HL-60/S4 treated with phorbol 12-myristate 13-acetate at 8.2 ng/mL for 4 days and 3 days (cell line): ENCODE measurements around the gene ZNF613.
"Not testable (repeated sequence)": the region's sequence is repeated elsewhere in the genome, so short reads cannot be mapped to it uniquely, and the experiment has no call there.

Source experiments
- in situ Hi-C: fragments of 300-500 bp; cut with MboI; formaldehyde crosslinking; loops from 2 replicates; pipeline ENCODE4 v1.15.0; 2022; ENCODE audit warnings: low sequenced_read_pairs

The ZNF613 gene

DNA sequence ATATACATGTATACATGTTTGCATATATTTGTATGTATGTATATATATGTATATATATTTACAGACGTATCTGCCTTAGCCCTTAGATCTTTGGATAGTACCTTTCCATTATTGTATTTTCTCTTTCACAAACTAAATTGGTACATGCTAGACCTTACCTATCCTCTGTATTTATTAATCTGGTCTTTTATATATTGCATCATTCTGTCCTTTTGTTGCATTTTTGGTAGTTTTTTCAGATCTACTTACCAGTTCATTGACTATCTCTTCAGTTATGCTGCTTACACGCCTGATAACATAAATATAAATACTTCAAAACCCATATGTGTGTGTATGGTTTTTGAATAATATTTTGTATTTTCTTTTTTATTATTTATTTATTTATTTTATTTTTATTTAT, 11.7 kb downstream of the ZNF613 start:
- in situ Hi-C loops = no loop called here

DNA sequence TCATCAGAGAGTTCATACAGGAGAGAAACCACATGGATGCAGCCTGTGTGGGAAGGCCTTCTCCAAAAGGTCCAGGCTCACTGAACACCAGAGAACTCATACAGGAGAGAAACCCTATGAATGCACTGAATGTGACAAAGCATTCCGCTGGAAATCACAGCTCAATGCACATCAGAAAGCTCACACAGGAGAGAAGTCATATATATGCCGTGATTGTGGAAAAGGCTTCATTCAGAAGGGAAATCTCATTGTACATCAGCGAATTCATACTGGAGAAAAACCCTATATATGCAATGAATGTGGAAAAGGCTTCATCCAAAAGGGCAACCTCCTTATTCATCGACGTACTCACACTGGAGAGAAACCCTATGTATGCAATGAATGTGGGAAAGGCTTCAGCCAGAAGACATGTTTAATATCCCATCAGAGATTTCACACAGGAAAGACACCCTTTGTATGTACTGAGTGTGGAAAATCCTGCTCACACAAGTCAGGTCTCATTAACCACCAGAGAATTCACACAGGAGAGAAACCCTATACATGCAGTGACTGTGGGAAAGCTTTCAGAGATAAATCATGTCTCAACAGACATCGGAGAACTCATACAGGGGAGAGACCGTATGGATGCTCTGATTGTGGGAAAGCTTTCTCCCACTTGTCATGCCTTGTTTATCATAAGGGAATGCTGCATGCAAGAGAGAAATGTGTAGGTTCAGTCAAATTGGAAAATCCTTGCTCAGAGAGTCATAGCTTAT, 17.7 kb downstream of the ZNF613 start:
- in situ Hi-C loops = no loop called here

DNA sequence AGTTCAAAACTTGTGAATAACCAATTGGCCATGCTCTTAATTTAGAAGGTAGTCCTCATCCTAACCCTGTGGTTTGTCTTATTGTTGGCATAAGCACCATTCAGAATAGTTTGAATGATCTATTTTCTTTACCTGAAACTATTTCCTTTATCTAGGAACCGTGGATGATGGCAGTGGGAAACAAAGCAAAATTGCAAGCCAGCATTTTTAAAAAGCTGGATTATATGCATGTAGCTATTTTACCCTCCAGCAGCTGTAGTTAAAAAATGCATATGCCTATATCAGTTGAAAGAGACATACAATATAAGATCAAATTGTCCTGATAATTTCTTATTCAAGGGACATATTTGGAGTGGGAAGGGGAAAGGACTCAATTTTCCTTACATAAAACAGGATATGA, 19.3 kb downstream of the ZNF613 start:
- in situ Hi-C loops = no loop called here

DNA sequence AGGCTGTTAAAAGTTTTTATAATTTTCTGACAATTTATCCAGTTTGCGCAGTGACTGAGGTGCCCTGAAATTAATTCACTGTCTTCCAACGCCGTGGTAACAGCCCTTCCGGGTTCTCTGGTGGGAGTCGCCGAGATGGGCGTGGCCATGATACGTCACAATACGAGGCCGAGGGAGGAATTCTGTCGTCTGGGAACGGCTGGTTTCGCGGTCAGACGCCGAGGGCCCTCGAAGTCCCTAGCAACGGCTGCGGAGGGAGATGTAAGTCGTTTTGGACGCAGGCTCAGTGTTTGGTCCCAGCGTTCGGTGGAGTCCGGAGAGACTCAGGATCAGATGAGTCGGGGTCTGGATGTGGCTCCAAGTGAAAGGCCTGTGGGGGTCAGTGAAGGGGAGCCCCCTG, 21.7 kb downstream of the ZNF613 start:
- in situ Hi-C loops = no loop called here

DNA sequence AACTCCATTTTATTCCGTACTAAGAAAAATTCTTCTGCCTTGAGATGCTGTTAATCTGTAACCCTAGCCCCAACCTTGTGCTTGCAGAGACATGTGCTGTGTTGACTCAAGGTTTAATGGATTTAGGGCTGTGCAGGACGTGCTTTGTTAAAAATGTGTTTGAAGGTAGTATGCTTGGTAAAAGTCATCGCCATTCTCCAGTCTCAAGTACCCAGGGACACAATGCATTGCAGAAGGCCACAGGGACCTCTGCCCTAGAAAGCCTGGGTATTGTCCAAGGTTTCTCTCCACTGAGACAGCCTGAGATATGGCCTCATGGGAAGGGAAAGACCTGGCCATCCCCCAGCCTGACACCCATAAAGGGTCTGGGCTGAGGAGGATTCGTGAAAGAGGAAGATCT, 30.6 kb downstream of the ZNF613 start:
- in situ Hi-C loops = not testable (repeated sequence)

DNA sequence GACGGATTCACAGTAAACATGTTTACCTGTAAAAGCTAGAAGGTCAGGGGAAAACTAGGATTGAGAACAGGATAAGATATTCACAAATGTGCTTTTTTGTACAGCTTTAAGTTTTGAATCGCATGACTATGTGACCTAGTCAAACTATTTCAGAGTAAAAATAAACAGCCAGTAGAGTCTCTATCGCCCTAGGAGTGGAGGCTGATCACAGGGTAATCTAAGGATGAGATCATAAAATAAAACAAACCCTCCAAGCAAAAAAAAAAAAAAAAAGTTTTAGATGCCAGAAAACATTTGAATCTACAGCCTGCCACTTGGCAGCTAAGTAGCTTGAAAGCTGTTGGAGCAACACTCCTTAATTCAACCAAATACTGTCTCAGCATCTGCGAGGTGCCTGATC, 32.5 kb downstream of the ZNF613 start:
- in situ Hi-C loops = no loop called here

DNA sequence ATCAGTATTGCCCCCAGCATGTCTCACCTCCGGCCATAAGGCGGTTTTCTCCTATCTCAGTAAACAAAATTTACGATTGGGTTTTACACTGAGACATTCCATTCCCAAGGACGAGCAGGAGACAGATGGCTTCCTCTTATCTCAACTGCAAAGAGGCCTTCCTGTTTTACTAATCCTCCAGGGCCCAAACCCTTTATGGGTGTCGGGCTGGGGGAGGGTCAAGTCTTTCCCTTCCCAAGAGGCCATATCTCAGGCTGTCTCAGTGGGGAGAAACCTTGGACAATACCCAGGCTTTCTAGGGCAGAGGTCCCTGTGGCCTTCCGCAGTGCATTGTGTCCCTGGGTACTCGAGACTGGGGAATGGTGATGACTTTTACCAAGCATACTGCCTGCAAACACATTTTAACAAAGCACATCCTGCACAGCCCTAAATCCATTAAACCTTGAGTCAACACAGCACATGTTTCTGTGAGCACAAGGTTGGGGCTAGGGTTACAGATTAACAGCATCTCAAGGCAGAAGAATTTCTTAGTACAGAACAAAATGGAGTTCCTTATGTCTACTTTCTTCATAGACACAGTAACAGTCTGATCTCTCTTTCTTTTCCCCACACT, 33.5 kb downstream of the ZNF613 start:
- in situ Hi-C loops = not testable (repeated sequence)

DNA sequence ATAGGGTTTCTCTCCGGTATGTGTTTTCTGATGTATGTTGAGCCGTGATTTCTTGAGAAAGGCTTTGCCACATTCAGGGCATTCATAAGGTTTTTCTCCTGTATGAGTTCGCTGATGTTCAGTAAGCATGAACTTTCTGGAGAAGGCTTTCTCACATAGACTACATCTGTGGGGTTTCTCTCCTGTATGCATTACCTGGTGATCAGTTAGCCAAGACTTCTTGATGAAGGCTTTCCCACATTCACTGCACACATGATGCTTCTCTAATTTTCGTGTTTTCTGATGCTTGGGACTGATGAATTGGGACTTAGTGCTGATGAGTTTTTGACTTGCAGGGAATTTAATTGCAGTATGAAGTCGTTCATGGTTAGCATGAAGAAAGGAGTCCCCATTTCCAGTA, 38.3 kb downstream of the ZNF613 start:
- in situ Hi-C loops = no loop called here

DNA sequence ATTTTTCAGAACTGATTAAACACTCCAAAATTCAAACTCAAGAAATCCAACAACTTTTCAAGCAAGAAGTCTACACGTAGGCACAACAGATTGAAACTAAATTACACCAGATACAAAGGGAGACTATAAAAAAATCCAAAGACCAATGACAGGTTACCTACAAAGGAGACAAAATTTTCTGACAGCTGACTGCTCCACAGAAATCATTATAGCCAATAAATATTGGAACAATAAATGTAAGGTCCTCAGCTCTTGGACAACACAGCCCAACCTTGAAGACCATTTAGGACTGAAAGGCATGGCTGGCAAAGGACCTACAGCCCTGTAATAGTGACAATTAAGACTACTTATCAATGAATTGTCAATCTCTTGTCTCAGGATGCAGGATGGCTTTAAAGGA, 43.4 kb downstream of the ZNF613 start:
- in situ Hi-C loops = no loop called here

DNA sequence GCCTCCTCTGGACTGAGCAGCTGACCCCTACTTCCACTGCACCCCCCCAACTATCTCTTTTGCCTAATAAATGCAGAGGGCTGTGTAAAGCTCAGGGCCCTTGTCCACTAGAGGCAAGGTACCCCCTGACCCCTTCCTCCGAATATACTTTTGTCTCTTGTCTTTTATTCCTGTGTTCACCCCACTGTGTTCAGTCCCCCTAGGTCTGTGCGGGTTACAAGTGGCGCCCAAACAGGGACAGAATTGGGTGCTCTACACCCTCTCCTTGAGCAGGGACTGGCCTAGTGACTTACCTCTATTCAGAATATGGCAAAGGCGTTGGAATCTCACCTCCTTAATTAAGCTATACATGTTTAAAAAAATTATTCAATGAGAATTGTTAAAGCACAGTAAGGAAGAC, 44.4 kb downstream of the ZNF613 start:
- in situ Hi-C loops = no loop called here

DNA sequence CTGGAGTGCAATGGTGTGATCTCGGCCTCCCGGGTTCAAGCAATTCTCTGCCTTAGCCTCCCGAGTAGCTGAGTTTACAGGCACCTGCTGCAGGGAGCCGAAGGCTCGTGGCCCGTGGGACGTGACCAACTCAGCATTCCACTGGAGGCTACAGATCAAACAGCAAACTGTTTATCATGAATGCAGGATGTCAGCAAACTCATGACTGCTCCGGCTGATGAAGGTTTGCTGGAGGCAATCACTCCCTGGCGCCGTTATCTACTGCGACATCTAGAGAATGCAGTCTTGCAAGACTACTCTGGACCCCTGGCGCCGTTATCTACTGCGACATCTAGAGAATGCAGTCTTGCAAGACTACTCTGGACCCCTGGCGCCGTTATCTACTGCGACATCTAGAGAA, 48.5 kb downstream of the ZNF613 start:
- in situ Hi-C loops = not testable (repeated sequence)

DNA sequence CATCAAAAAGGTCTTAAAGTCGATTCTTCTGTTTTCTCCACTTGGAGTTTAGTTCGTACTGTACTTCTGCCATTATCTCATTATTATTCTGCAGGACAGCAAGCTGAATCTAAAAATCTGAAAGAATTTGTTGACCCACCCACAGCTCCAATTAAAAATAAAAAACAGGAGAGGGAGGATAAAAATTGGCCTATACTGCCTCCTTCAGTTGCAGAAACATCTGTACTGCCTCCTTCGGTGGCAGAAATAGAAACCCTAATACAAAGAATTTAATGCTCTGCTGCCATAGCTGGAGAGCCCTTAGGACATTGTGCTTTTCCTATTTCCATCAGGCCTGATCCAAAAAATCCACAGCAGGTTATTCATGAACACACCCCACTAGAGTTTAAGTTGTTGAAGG, 49.6 kb downstream of the ZNF613 start:
- in situ Hi-C loops = no loop called here

DNA sequence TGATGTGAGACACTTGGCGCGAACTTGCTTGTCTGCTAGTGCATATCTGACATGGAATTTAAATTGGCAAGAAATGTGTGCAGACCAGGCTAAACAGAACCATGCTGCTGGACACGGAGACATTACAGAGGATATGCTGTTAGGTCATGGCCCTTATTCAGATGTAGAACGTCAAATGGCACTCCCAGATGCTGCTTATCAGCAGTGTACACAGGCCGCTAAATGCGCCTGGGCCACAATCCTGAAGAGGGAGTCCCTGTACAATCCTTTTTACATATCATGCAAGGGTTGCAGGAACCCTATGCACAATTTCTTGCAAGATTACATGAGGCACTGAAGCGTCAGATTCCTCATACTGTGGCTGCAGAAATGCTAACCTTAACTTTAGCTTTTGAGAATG, 50.1 kb downstream of the ZNF613 start:
- in situ Hi-C loops = no loop called here

DNA sequence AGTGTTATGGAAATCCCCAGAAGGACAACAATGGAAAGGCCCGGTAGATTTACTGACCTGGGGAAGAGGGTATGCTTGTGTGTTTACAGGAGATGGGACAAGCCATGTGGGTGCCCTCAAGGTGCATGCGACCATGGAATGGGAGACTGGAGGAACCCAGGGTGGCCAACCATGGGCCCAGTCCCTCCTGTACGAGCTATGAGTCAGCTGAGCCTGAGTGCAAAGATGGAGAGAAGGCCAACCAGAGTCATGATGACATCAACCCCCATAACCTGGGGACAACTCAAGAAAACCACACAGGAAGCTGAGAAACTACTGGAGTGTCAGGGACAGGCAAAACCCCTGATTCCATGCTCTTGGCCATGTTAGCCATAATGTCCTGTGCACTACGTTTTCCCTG, 51.6 kb downstream of the ZNF613 start:
- in situ Hi-C loops = no loop called here

DNA sequence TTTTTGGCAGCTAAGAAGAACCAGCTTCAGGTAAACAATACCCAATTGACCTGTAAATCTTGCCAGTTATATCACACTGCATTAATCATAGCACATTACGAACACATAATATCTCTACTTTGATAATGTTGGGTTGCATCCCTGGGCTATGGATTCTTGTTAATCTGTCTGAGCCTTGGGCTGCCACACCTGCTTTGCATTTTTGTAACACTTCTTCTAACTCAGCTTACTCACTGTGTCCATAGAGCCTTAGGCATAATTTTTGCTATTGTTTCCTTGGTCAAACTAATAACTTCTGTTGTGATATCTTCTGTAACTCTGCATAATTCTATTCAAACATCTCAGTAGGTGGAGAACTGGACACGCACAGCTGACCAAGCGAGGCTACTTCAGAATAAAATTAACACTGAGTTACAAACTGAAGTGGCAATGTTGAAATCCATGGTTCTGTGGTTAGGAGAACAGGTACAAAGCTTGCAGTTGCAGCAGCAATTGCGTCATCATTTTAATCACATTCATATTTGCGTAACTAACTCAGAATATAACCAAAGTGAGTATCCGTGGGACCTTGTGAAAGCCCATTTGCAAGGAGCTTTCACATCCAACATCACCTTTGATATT, 53.0 kb downstream of the ZNF613 start:
- in situ Hi-C loops = no loop called here

DNA sequence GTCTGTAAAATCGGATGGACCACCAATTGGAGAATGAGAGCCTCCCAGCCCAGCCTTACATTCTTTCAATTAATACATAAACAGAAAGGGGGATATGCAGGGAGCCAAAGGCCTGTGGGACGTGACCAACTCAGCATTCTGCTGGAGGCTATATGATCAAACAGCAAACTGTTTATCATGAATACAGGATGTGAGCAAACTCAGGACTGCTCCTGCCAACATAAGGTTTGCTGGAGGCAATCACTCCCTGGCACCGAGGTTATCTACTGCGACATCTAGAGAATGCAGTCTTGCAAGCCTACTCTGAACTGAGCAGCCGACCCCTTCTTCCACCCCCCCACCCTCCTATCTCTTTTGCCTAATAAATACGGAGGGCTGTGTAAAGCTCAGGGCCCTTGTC, 53.7 kb downstream of the ZNF613 start:
- in situ Hi-C loops = not testable (repeated sequence)

DNA sequence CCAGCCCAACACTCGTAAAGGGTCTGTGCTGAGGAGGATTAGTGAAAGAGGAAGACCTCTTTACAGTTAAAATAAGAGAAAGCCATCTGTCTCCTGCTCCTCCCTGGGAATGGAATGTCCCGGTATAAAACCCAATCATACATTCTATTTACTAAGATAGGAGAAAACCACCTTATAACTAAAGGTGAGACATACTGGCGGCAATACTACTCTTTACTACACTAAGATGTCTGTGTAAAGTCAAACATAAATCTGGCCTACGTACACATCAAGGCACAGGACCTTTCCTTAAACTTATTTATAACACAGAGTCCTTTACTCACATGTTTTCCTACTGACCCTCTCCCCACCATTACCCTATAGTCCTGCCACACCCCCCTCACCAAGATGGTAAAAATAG, 56.1 kb downstream of the ZNF613 start:
- in situ Hi-C loops = no loop called here

DNA sequence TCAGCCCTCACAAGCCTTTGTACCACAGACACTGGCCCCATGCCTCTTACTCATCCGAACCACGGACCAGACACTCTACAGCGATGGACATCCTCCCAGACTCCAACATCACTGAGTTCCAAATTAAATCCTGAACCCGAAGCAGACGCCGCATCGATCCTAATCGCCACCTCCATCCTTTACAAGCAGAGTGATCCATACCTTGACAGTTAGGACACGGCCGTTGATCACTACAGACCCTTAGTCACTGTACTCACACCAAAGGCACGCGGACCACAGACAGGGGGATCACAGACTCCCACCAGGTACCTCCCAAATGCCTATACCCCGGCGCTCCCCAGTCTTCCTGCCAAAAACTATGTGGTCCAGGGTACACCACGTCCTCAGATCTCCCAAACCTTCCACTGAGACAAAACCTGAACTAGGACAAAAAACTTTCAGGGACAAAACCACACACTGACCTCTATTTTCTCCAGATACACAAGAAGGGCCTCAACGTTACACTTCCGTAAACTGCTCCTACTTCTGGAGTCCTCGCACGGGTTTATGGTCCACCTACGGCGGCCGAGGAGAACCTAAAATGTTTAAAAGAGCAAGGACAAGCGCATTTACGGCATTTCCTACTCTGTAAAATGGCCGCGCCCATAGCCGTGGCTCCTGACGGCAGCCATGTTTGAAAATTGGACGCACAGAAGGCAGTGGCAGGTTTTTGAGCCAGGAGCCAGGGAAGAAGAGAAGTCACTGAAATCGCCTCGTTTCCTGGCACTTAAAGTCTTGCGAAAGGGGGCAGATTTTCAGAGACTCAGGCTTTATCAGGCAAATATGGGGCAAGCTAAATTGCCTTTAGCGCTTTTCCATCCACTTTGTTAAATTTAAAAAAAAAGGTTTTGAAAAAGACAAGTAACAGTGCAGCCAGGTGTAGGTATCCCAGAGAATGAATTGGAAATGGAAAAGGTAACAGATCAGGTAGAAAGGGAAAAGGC, 59.3 kb downstream of the ZNF613 start, which contains the start of gene ZNF350:
TSS of gene ZNF350 (minus strand) at position 532 of the 983 bp plus-strand sequence. CDS start 12,480 bp downstream, outside the sequence.
- in situ Hi-C loops = no loop called here

DNA sequence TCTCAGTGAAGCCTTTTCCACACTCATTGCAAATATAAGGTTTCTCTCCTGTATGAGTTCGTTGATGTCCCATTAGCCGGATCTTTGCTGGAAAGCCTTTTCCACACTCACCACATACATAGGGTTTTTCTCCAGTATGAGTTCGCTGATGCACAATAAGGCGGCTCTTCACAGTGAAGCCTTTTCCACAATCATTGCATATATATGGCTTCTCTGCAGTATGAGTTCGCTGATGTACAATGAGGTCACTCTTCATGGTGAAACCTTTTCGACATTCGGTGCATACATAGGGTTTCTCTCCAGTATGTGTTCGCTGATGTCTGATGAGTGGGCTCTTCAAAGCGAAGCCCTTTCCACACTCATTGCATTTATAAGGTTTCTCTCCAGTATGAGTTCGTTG, 66.2 kb downstream of the ZNF613 start:
- in situ Hi-C loops = no loop called here

DNA sequence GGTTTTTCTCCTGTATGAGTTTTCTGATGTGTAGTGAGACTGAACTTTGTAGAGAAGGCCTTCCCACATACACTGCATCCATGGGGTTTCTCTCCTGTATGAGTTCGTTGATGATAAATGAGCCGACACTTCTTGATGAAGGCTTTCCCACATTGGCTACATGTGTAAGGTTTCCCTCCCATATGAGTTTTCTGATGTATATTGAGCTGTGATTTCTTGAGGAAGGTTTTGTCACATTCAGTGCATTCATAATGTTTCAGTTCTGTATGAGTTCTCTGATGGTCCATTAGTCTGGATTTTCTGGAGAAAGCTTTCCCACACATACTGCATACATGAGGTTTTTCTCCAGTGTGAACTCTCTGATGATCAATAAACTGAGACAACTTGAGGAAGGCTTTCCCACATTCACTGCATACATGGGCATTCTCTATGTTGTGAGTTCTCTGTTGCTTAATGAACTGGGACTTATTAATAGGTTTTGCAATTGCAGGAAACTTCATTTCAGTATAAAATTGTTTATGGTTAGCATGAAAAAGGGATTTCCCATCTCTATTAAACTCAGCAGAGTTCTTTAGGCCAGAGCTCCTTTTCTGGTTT, 66.9 kb downstream of the ZNF613 start:
- in situ Hi-C loops = no loop called here
